Parathyroid adenoma (tissue), 2 donors: ENCODE data around the gene TAF1.
"Not testable (repeated sequence)": the region's sequence is repeated elsewhere in the genome, so short reads cannot be mapped to it uniquely, and the experiment has no call there.

Source experiments
- H2AFZ ChIP-seq: fragments of 300-600 bp; sonication (generic); one replicate; pipeline ENCODE4 v1.7.0; 2017; ENCODE audit warnings: antibody characterized with exemption, mild to moderate bottlenecking
- H3K27ac ChIP-seq: fragments of 300-600 bp; sonication (generic); one replicate; pipeline ENCODE4 v1.7.0; 2017
- H3K27me3 ChIP-seq: fragments of 300-600 bp; sonication (generic); one replicate; pipeline ENCODE4 v1.7.0; 2017; ENCODE audit warnings: low read length; ENCODE audit not compliant: control insufficient read depth, insufficient read depth
- H3K36me3 ChIP-seq: fragments of 300-600 bp; sonication (generic); one replicate; pipeline ENCODE4 v1.7.0; 2017; ENCODE audit warnings: low read length; ENCODE audit not compliant: control insufficient read depth, insufficient read depth
- H3K4me1 ChIP-seq: fragments of 300-600 bp; sonication (generic); one replicate; pipeline ENCODE4 v1.7.0; 2017; ENCODE audit warnings: control low read depth
- H3K4me2 ChIP-seq: fragments of 300-600 bp; sonication (generic); one replicate; pipeline ENCODE4 v1.7.0; 2017; ENCODE audit warnings: low read length
- H3K4me3 ChIP-seq: fragments of 300-600 bp; sonication (generic); one replicate; pipeline ENCODE4 v1.7.0; 2017; ENCODE audit warnings: low read depth, low read length
- H3K79me2 ChIP-seq: fragments of 300-600 bp; sonication (generic); one replicate; pipeline ENCODE4 v1.7.0; 2017; ENCODE audit warnings: control low read depth
- H3K9ac ChIP-seq: fragments of 300-600 bp; sonication (generic); one replicate; pipeline ENCODE4 v1.7.0; 2017; ENCODE audit warnings: mild to moderate bottlenecking
- H3K9me3 ChIP-seq: fragments of 300-600 bp; sonication (generic); one replicate; pipeline ENCODE4 v1.7.0; 2017; ENCODE audit warnings: low read length; ENCODE audit not compliant: control insufficient read depth
- TF ChIP-seq, protein P1 (sequence below): fragments of 300-600 bp; sonication (generic); IDR thresholded peaks from one replicate; pipeline ENCODE4 v1.7.0; 2017; ENCODE audit warnings: antibody characterized with exemption, mild to moderate bottlenecking
- donor health status: primary hyperparathyroidism.

TAF1 gene

DNA sequence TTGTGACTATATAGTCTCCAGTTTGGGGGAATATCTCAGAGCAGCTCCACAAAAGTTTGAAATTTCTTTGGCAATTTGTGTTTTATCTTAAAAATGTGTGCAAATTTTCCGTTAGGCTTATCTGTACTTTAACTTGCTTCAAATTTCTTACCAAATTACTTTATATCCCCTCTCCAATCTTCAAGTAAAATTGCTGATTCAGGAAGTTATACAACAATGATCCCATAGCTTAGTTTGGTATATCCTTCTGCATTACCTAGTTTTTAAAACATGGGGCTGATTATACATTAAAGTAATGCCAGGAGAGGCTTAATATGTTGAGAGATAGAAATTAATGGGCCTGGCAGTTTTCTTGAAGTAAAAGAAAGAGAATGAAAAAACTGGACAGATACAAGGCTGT, 66.6 kb downstream of the TAF1 start:
- no peak overlapping the region for H3K9ac ChIP-seq
- no peak overlapping the region for H3K27ac ChIP-seq
- no peak overlapping the region for H3K4me2 ChIP-seq
- H3K9me3 ChIP-seq = no peaks in the 10 kb centered on the region
- TF ChIP-seq, protein P1, sequence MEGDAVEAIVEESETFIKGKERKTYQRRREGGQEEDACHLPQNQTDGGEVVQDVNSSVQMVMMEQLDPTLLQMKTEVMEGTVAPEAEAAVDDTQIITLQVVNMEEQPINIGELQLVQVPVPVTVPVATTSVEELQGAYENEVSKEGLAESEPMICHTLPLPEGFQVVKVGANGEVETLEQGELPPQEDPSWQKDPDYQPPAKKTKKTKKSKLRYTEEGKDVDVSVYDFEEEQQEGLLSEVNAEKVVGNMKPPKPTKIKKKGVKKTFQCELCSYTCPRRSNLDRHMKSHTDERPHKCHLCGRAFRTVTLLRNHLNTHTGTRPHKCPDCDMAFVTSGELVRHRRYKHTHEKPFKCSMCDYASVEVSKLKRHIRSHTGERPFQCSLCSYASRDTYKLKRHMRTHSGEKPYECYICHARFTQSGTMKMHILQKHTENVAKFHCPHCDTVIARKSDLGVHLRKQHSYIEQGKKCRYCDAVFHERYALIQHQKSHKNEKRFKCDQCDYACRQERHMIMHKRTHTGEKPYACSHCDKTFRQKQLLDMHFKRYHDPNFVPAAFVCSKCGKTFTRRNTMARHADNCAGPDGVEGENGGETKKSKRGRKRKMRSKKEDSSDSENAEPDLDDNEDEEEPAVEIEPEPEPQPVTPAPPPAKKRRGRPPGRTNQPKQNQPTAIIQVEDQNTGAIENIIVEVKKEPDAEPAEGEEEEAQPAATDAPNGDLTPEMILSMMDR = no peak
- H3K4me3 ChIP-seq = no peak overlapping the region
- no peaks in the 10 kb centered on the region for H3K27me3 ChIP-seq
- H3K36me3 ChIP-seq = no peaks in the 10 kb centered on the region
- no peaks in the 10 kb centered on the region for H3K79me2 ChIP-seq
- no peaks in the 10 kb centered on the region for H3K4me1 ChIP-seq
- no peak overlapping the region for H2AFZ ChIP-seq

DNA sequence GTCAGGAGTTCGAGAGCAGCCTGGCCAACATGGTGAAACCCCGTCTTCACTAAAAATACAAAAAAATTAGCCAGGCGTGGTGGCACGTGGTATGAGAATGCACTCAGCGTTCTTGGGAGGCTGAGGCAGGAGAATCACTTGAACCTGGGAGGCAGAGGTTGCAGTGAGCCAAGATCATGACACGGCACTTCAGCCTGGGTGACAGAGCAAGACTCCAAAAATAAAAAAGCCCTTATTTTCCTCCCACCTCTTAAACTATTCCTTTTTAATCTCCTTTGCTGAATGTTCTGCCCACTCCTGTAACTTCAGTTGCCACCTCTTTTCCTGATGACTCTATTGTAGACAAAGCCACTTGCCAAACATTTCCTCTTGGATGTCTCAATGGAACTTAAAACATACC, 72.6 kb downstream of the TAF1 start:
- H3K9me3 ChIP-seq = no peaks in the 10 kb centered on the region
- H3K27ac ChIP-seq = no peak overlapping the region
- TF ChIP-seq, protein P1 = no peak
- H3K9ac ChIP-seq = no peak overlapping the region
- H3K79me2 ChIP-seq = no peaks in the 10 kb centered on the region
- no peak overlapping the region for H3K4me2 ChIP-seq
- H3K4me3 ChIP-seq = no peak overlapping the region
- no peaks in the 10 kb centered on the region for H3K36me3 ChIP-seq
- no peaks in the 10 kb centered on the region for H3K4me1 ChIP-seq
- H2AFZ ChIP-seq = no peak overlapping the region
- no peaks in the 10 kb centered on the region for H3K27me3 ChIP-seq

DNA sequence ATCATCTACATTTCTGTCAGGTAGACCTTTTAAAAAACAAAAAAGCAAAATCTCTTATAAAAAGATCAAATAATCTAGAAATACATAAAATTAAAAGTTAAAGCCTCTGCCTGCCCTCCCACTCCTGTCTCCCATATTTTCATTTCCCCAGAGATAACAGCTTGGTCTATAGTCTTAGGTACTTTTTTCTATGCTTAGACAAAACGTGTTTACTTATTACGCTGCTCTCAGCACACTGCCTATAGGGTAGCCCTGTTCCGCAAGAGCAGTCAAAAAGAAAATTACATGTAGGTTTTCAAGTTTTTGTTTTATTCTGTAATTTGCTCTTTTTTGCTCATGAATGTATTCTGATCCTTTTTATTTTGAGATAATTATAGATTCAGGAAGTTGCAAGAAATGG, 73.3 kb downstream of the TAF1 start:
- H3K36me3 ChIP-seq = no peaks in the 10 kb centered on the region
- H3K4me3 ChIP-seq = no peak overlapping the region
- H3K9me3 ChIP-seq = no peaks in the 10 kb centered on the region
- H3K9ac ChIP-seq = no peak overlapping the region
- TF ChIP-seq, protein P1 = no peak
- no peaks in the 10 kb centered on the region for H3K27me3 ChIP-seq
- H3K4me1 ChIP-seq = no peaks in the 10 kb centered on the region
- no peaks in the 10 kb centered on the region for H3K79me2 ChIP-seq
- no peak overlapping the region for H3K27ac ChIP-seq
- no peak overlapping the region for H2AFZ ChIP-seq
- H3K4me2 ChIP-seq = no peak overlapping the region

DNA sequence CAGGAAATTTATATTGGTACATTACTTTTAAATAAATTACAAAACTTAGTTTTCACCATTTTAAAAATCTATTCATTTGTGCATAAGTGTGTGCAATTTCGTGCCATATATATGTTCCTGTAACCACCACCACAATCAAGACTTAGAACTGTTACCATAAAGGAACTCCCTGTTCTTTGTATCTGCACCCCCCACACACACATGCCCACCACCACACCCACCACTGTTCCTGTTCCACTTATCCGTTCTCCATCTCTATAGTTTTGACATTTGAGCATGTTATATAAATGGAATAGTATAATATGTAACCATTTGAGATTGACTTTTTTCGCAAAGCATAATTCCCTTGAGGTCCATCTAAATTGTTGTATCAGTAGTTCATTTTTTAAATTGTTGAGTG, 73.7 kb downstream of the TAF1 start:
- H3K4me2 ChIP-seq = no peak overlapping the region

DNA sequence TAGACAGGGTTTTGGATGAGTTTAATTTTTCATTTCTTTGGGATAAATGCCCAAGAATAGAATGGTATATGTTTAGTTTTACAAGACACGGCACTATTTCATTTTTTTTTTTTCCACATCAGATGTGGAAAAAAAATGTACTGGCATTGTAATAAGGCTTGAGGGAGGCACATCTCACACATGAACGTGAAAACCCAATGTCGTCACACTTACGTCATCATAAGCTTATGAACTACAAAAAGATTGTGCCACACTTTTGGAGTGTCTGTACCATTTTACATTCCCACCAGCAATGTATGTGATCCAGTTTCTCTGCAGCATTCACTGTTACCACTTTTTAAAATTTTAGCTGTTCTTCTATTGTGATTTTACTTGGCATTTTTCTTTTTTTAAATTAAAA, 74.2 kb downstream of the TAF1 start:
- TF ChIP-seq, protein P1 = no peak
- Histone ChIP-seq H3K79me2 (no peaks in the 10 kb centered on the region), H3K27me3 (no peaks in the 10 kb centered on the region), H3K4me2 (no peak overlapping the region), H3K27ac (no peak overlapping the region), H3K4me1 (no peaks in the 10 kb centered on the region), H3K9ac (no peak overlapping the region), H3K36me3 (no peaks in the 10 kb centered on the region), H3K4me3 (no peak overlapping the region), H2AFZ (no peak overlapping the region), H3K9me3 (no peaks in the 10 kb centered on the region)

More for the DNA sequence above, 73.7 kb downstream of the TAF1 start:
- Histone ChIP-seq H3K9ac (no peak overlapping the region), H3K36me3 (no peaks in the 10 kb centered on the region), H2AFZ (no peak overlapping the region), H3K79me2 (no peaks in the 10 kb centered on the region), H3K4me3 (no peak overlapping the region), H3K27ac (no peak overlapping the region), H3K9me3 (no peaks in the 10 kb centered on the region), H3K4me1 (no peaks in the 10 kb centered on the region), H3K27me3 (no peaks in the 10 kb centered on the region)
- TF ChIP-seq, protein P1 = no peak

DNA sequence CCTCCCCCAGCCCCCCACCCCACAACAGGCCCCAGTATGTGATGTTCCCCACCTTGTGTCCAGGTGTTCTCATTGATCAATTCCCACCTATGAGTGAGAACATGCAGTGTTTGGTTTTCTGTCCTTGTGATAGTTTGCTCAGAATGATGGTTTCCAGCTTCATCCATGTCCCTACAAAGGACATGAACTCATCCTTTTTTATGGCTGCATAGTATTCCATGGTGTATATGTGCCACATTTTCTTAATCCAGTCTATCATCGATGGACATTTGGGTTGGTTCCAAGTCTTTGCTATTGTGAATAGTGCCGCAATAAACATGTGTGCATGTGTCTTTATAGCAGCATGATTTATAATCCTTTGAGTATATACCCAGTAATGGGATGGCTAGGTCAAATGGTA, 75.7 kb downstream of the TAF1 start:
- H3K27me3 ChIP-seq, H2AFZ ChIP-seq, H3K4me2 ChIP-seq, H3K4me3 ChIP-seq, H3K9ac ChIP-seq, H3K9me3 ChIP-seq, H3K27ac ChIP-seq, H3K36me3 ChIP-seq, H3K79me2 ChIP-seq, H3K4me1 ChIP-seq: not testable (repeated sequence)
